A549 (cell line): ENCODE results near the gene CD2.

Experiments used
- CHD2 ChIP-seq: fragments of 150-350 bp; IDR thresholded peaks from 2 replicates; pipeline ENCODE4 v1.6.1; 2014; ENCODE audit warnings: low read length; ENCODE audit not compliant: partially characterized antibody
- CTCF ChIP-seq: fragments of >200 bp; sonication (Bioruptor Twin); formaldehyde crosslinking; IDR thresholded peaks from 3 replicates; pipeline ENCODE4 v1.5.1; 2016
- HOXB13 ChIP-seq: fragments of 250-450 bp; sonication (Bioruptor Pico); IDR thresholded peaks from 2 replicates; pipeline ENCODE4 v1.5.0; 2020; ENCODE audit warnings: low read depth, mild to moderate bottlenecking, moderate library complexity
- JUN ChIP-seq, 2 experiments: fragments of >200 bp; sonication (Bioruptor Twin); formaldehyde crosslinking; IDR thresholded peaks; 2 replicates in 1 of 2; 3 replicates in 1 of 2; pipeline ENCODE4 v1.6.1; 2016 to 2017
- POLR2A ChIP-seq: IDR thresholded peaks from 2 replicates; pipeline ENCODE4 v1.6.1; 2012; ENCODE audit warnings: mild to moderate bottlenecking, low read length
- RARB ChIP-seq: fragments of 250-450 bp; sonication (Bioruptor Pico); IDR thresholded peaks from 2 replicates; pipeline ENCODE4 v1.8.0; 2021; ENCODE audit warnings: mild to moderate bottlenecking, moderate library complexity
- RNF2 ChIP-seq: fragments of 200-600 bp; sonication (generic); IDR thresholded peaks from 2 replicates; pipeline ENCODE4 v1.6.1; 2016; ENCODE audit warnings: low read depth, mild to moderate bottlenecking, antibody characterized with exemption, moderate library complexity, borderline replicate concordance
- SMC3 ChIP-seq: fragments of >200 bp; sonication (Bioruptor Twin); formaldehyde crosslinking; IDR thresholded peaks from 3 replicates; pipeline ENCODE4 v1.6.1; 2018; ENCODE audit warnings: inconsistent platforms
- SREBF2 ChIP-seq: fragments of 450-650 bp; IDR thresholded peaks from 2 replicates; pipeline ENCODE4 v1.6.1; 2014; ENCODE audit warnings: mild to moderate bottlenecking, moderate library complexity

- no peak for TF ChIP-seq CTCF
- no peak for TF ChIP-seq POLR2A
- no peak for TF ChIP-seq HOXB13 (CRISPR knock-in tag)
- no peak for TF ChIP-seq RNF2
- no peak for TF ChIP-seq RARB (CRISPR knock-in tag)
- no peak for TF ChIP-seq SMC3
- TF ChIP-seq SREBF2: no peak
- TF ChIP-seq CHD2: no peak
- TF ChIP-seq JUN (IDR thresholded peaks at IDR 0.05): no peak
These were observed 12.6 kb downstream of the CD2 start for GRCh38 chr1:116766616-116767469.
